Measurements from ENCODE around the gene ARHGEF3. TPM values are rescaled to one million over a fixed set of nuclear protein-coding genes. Genes with fewer than 3 reads are reported as not detected.
"Not testable (repeated sequence)": the region's sequence is repeated elsewhere in the genome, so short reads cannot be mapped to it uniquely, and the experiment has no call there.

Gene ARHGEF3
- total and polyA plus RNA-seq, 2 experiments from 2014 or later: 41.7 to 63.8 TPM

DNA sequence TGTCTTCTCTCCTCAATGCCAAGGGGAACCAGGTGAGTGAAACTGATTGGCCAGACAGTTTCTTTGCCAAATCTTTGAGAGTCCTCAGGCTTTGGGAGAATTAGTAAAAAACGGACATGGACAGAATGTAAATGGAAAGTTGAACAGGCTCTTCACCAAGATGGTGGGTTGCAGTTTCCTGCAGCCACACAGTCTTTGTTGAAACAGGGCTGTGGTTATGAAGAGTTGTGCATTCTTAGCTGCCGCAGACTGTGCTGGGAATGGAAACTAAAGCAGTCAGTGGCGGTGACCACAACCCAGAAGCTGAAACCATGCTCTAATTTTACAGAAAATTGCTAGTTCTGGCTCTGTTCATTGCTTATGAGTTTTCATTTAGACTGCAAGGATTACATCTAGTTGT is 76.6 kb downstream of the ARHGEF3 start:
- H3K27me3 ChIP-seq: no peaks in the 10 kb centered on the region
- H3K9me3 ChIP-seq (ENCODE audit: low read depth): no peaks in the 10 kb centered on the region
- no peaks in the 10 kb centered on the region for H3K79me2 ChIP-seq
- 92% methylated on average over 3 of the region's 3 CpGs for WGBS (ENCODE audit: low lambda C conversion rate, missing lambda C conversion rate)
- H3K9me2 ChIP-seq (replicated peaks; ENCODE audit: insufficient read depth): no peaks in the 10 kb centered on the region
- DNase-seq (ENCODE audit: low spot score): no peak
- H2AFZ ChIP-seq: no peak overlapping the region
- H3K4me2 ChIP-seq: no peak overlapping the region
- H3K27ac ChIP-seq: no peak overlapping the region
- no peaks in the 10 kb centered on the region for H3K4me1 ChIP-seq (ENCODE audit: insufficient read depth)
- no peaks in the 10 kb centered on the region for H4K20me1 ChIP-seq (ENCODE audit: insufficient read depth, poor library complexity, severe bottlenecking)
- no peaks in the 10 kb centered on the region for H3K36me3 ChIP-seq (replicated peaks; ENCODE audit: insufficient read depth, low read depth)
- TF ChIP-seq EZH2 (IDR thresholded peaks at IDR 0.05; ENCODE audit: borderline replicate concordance) (no peak), EZH2phosphoT487 (IDR thresholded peaks at IDR 0.05; ENCODE audit: low read depth, severe bottlenecking, unreplicated experiment) (no peak), CTCF (IDR thresholded peaks at IDR 0.05; ENCODE audit: poor library complexity) (no peak)
- H3K4me3 ChIP-seq: no peak overlapping the region

DNA sequence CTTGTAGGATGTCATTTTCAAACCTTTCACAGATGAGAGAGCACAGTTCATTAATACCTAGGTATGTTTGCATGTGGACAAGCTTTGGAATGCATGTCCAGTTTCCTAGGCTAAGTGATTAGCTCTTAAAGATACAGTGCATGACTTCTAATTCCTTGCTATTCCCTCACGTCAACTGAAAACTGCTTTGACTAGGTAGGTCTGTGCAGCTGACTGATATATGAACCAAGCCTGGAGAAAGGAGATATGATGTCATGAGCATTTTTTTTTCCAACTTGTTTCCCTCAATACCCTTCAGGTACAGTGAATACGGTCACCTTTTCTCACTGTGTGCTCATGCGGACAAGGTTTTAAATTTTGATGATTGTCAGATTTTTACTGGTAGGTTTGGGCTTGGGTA is 77.1 kb downstream of the ARHGEF3 start:
- Histone ChIP-seq H2AFZ (no peak overlapping the region), H3K4me3 (no peak overlapping the region), H3K4me2 (no peak overlapping the region), H3K4me1 (ENCODE audit: insufficient read depth) (no peaks in the 10 kb centered on the region), H3K27me3 (no peaks in the 10 kb centered on the region), H3K9me2 (replicated peaks; ENCODE audit: insufficient read depth) (no peaks in the 10 kb centered on the region), H3K9me3 (ENCODE audit: low read depth) (no peaks in the 10 kb centered on the region), H4K20me1 (ENCODE audit: insufficient read depth, poor library complexity, severe bottlenecking) (no peaks in the 10 kb centered on the region), H3K79me2 (no peaks in the 10 kb centered on the region), H3K36me3 (replicated peaks; ENCODE audit: insufficient read depth, low read depth) (no peaks in the 10 kb centered on the region), H3K27ac (no peak overlapping the region)
- WGBS (ENCODE audit: low lambda C conversion rate, missing lambda C conversion rate): 83% methylated on average over 3 of the region's 3 CpGs
- TF ChIP-seq CTCF (IDR thresholded peaks at IDR 0.05; ENCODE audit: poor library complexity): no peak
- no peak for TF ChIP-seq EZH2phosphoT487 (IDR thresholded peaks at IDR 0.05; ENCODE audit: low read depth, severe bottlenecking, unreplicated experiment)
- no peak for TF ChIP-seq EZH2 (IDR thresholded peaks at IDR 0.05; ENCODE audit: borderline replicate concordance)
- DNase-seq (ENCODE audit: low spot score): no peak

- Histone ChIP-seq H3K27ac (no peak overlapping the region), H2AFZ (no peak overlapping the region), H3K9me2 (replicated peaks; ENCODE audit: insufficient read depth) (no peaks in the 10 kb centered on the region), H3K27me3 (no peaks in the 10 kb centered on the region), H4K20me1 (ENCODE audit: insufficient read depth, poor library complexity, severe bottlenecking) (no peaks in the 10 kb centered on the region), H3K79me2 (no peaks in the 10 kb centered on the region), H3K9me3 (ENCODE audit: low read depth) (no peaks in the 10 kb centered on the region), H3K4me3 (no peak overlapping the region), H3K4me1 (ENCODE audit: insufficient read depth) (no peaks in the 10 kb centered on the region), H3K36me3 (replicated peaks; ENCODE audit: insufficient read depth, low read depth) (no peaks in the 10 kb centered on the region), H3K4me2 (no peak overlapping the region)
- DNase-seq (ENCODE audit: low spot score): no peak
- TF ChIP-seq EZH2 (IDR thresholded peaks at IDR 0.05; ENCODE audit: borderline replicate concordance) (no peak), EZH2phosphoT487 (IDR thresholded peaks at IDR 0.05; ENCODE audit: low read depth, severe bottlenecking, unreplicated experiment) (no peak), CTCF (IDR thresholded peaks at IDR 0.05; ENCODE audit: poor library complexity) (no peak)
Measured at GRCh38 chr3:56720849-56721248, 80.9 kb downstream of the ARHGEF3 start.

DNA sequence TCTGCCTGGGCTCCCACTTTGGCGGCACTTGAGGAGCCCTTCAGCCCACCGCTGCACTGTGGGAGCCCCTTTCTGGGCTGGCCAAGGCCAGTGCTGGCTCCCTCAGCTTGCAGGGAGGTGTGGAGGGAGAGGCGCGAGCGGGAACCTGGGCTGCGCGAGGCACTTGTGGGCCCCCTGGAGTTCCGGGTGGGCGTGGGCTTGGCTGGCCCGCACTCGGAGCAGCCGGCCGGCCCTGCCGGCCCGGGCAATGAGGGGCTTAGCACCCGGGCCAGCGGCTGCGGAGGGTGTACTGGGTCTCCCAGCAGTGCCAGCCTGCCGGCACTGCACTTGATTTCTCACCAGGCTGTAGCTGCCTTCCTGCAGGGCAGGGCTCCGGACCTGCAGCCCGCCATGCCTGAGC is 82.9 kb downstream of the ARHGEF3 start:
- not testable (repeated sequence) for H3K27ac ChIP-seq; H3K4me3 ChIP-seq; H3K9me3 ChIP-seq (ENCODE audit: low read depth); H3K27me3 ChIP-seq; H2AFZ ChIP-seq; H3K4me2 ChIP-seq; DNase-seq (ENCODE audit: low spot score); H3K36me3 ChIP-seq (replicated peaks; ENCODE audit: insufficient read depth, low read depth); H4K20me1 ChIP-seq (ENCODE audit: insufficient read depth, poor library complexity, severe bottlenecking); H3K79me2 ChIP-seq; H3K4me1 ChIP-seq (ENCODE audit: insufficient read depth); H3K9me2 ChIP-seq (replicated peaks; ENCODE audit: insufficient read depth)
- 100% methylated on average over 17 of the region's 21 CpGs for WGBS (ENCODE audit: low lambda C conversion rate, missing lambda C conversion rate)
